ENCODE results near the gene CHCHD6.

The CHCHD6 gene

GRCh38 chr3:126894475-126894874 lies 190.4 kb downstream of the CHCHD6 start:
- Histone ChIP-seq H3K14ac (ENCODE audit: low read length) (no peak overlapping the region), H2BK120ac (ENCODE audit: low read depth, low read length) (no peak overlapping the region)

GRCh38 chr3:126895178-126896066 lies 191.4 kb downstream of the CHCHD6 start:
- Histone ChIP-seq H4K91ac (ENCODE audit: low read depth, low read length, poor library complexity) (no peak overlapping the region), H4K8ac (ENCODE audit: low read depth, low read length) (no peak overlapping the region), H2AFZ (ENCODE audit: low read length) (no peak overlapping the region), H3K4me2 (ENCODE audit: insufficient read depth, low read length, poor library complexity, severe bottlenecking) (no peak overlapping the region), H3K36me3 (replicated peaks in 1 of 2; ENCODE audit: control insufficient read depth in 2 of 2, insufficient read depth in 2 of 2, low read length in 2 of 2) (no peaks in the 10 kb centered on the region), H3K18ac (ENCODE audit: low read length) (no peak overlapping the region), H3K4ac (ENCODE audit: low read length) (no peak overlapping the region), H3K4me1 (ENCODE audit: control insufficient read depth in 2 of 2, insufficient read depth in 1 of 2, low read depth in 1 of 2, low read length in 2 of 2) (peaks cover 0 to 6% of the 10 kb centered on the region in 2 donors), H3K4me3 (ENCODE audit: low read length in 2 of 2) (no peak overlapping the region), H2BK12ac (ENCODE audit: low read length) (no peak overlapping the region), H3K23ac (ENCODE audit: low read depth, low read length, poor library complexity) (no peak overlapping the region), H3K9me3 (replicated peaks in 1 of 2; ENCODE audit: control insufficient read depth in 2 of 2, insufficient read depth in 1 of 2, low read depth in 1 of 2, low read length in 2 of 2) (no peaks in the 10 kb centered on the region), H3K27ac (replicated peaks; ENCODE audit: low read length) (no peak overlapping the region), H3K14ac (ENCODE audit: low read length) (no peak overlapping the region), H3K27me3 (ENCODE audit: control insufficient read depth in 3 of 3, insufficient read depth in 3 of 3, low read depth in 1 of 3, low read length in 3 of 3) (no peaks in the 10 kb centered on the region), H2BK5ac (ENCODE audit: low read length) (no peak overlapping the region), H3K9ac (ENCODE audit: low read depth, low read length, poor library complexity) (no peak overlapping the region), H3K79me1 (ENCODE audit: low read depth, low read length) (no peaks in the 10 kb centered on the region), H2BK120ac (ENCODE audit: low read depth, low read length) (no peak overlapping the region), H2BK15ac (ENCODE audit: low read length) (no peak overlapping the region), H2AK5ac (ENCODE audit: low read depth, low read length) (peak overlapping the region; percentile 18)
- DNase-seq (ENCODE audit: low spot score), result no peak
- WGBS, 2 donors (ENCODE audit: extremely low coverage in 2 of 2, insufficient read length in 2 of 2, insufficient replicate concordance in 1 of 2), result no CpG with 5 or more reads among the region's 7 CpGs

More at GRCh38 chr3:126894475-126894874, 190.4 kb downstream of the CHCHD6 start:
- H3K4ac ChIP-seq (ENCODE audit: low read length), result no peak overlapping the region
- H2BK15ac ChIP-seq (ENCODE audit: low read length), result no peak overlapping the region
- DNase-seq (ENCODE audit: low spot score), result no peak
- H2BK12ac ChIP-seq (ENCODE audit: low read length), result peak overlapping the region; percentile 27
- H2AK5ac ChIP-seq (ENCODE audit: low read depth, low read length), result no peak overlapping the region
- H3K9ac ChIP-seq (ENCODE audit: low read depth, low read length, poor library complexity), result no peak overlapping the region
- no peak overlapping the region for H3K27ac ChIP-seq (replicated peaks; ENCODE audit: low read length)
- H2BK5ac ChIP-seq (ENCODE audit: low read length), result no peak overlapping the region
- WGBS, 2 donors (ENCODE audit: extremely low coverage in 2 of 2, insufficient read length in 2 of 2, insufficient replicate concordance in 1 of 2), result no CpG with 5 or more reads among the region's 4 CpGs
- no peaks in the 10 kb centered on the region for H3K79me1 ChIP-seq (ENCODE audit: low read depth, low read length)
- H3K4me3 ChIP-seq (ENCODE audit: low read length in 2 of 2), result no peak overlapping the region
- H4K8ac ChIP-seq (ENCODE audit: low read depth, low read length), result peak overlapping the region; percentile 52
- peaks cover 0 to 6% of the 10 kb centered on the region in 2 donors for H3K4me1 ChIP-seq (ENCODE audit: control insufficient read depth in 2 of 2, insufficient read depth in 1 of 2, low read depth in 1 of 2, low read length in 2 of 2)
- H3K27me3 ChIP-seq (ENCODE audit: control insufficient read depth in 3 of 3, insufficient read depth in 3 of 3, low read depth in 1 of 3, low read length in 3 of 3), result no peaks in the 10 kb centered on the region
- H4K91ac ChIP-seq (ENCODE audit: low read depth, low read length, poor library complexity), result peak overlapping the region; percentile 61
- no peaks in the 10 kb centered on the region for H3K36me3 ChIP-seq (replicated peaks in 1 of 2; ENCODE audit: control insufficient read depth in 2 of 2, insufficient read depth in 2 of 2, low read length in 2 of 2)
- H3K9me3 ChIP-seq (replicated peaks in 1 of 2; ENCODE audit: control insufficient read depth in 2 of 2, insufficient read depth in 1 of 2, low read depth in 1 of 2, low read length in 2 of 2), result no peaks in the 10 kb centered on the region
- peak overlapping the region; percentile 17 for H3K23ac ChIP-seq (ENCODE audit: low read depth, low read length, poor library complexity)
- H2AFZ ChIP-seq (ENCODE audit: low read length), result no peak overlapping the region
- no peak overlapping the region for H3K4me2 ChIP-seq (ENCODE audit: insufficient read depth, low read length, poor library complexity, severe bottlenecking)
- peak overlapping the region; percentile 50 for H3K18ac ChIP-seq (ENCODE audit: low read length)

GRCh38 chr3:126896067-126896441 lies 192.0 kb downstream of the CHCHD6 start:
- Histone ChIP-seq H2BK120ac (ENCODE audit: low read depth, low read length) (no peak overlapping the region), H3K14ac (ENCODE audit: low read length) (no peak overlapping the region), H3K36me3 (replicated peaks in 1 of 2; ENCODE audit: control insufficient read depth in 2 of 2, insufficient read depth in 2 of 2, low read length in 2 of 2) (no peaks in the 10 kb centered on the region), H2BK5ac (ENCODE audit: low read length) (no peak overlapping the region), H3K27me3 (ENCODE audit: control insufficient read depth in 3 of 3, insufficient read depth in 3 of 3, low read depth in 1 of 3, low read length in 3 of 3) (no peaks in the 10 kb centered on the region), H3K4ac (ENCODE audit: low read length) (no peak overlapping the region), H2BK15ac (ENCODE audit: low read length) (no peak overlapping the region), H3K4me2 (ENCODE audit: insufficient read depth, low read length, poor library complexity, severe bottlenecking) (no peak overlapping the region), H2AFZ (ENCODE audit: low read length) (no peak overlapping the region), H3K4me3 (ENCODE audit: low read length in 2 of 2) (no peak overlapping the region), H3K23ac (ENCODE audit: low read depth, low read length, poor library complexity) (no peak overlapping the region), H2BK12ac (ENCODE audit: low read length) (no peak overlapping the region), H3K9me3 (replicated peaks in 1 of 2; ENCODE audit: control insufficient read depth in 2 of 2, insufficient read depth in 1 of 2, low read depth in 1 of 2, low read length in 2 of 2) (peaks cover 0 to 2% of the 10 kb centered on the region in 2 donors), H3K18ac (ENCODE audit: low read length) (no peak overlapping the region), H4K91ac (ENCODE audit: low read depth, low read length, poor library complexity) (no peak overlapping the region), H3K27ac (replicated peaks; ENCODE audit: low read length) (no peak overlapping the region), H3K79me1 (ENCODE audit: low read depth, low read length) (no peaks in the 10 kb centered on the region), H2AK5ac (ENCODE audit: low read depth, low read length) (peak overlapping the region; percentile 18), H3K4me1 (ENCODE audit: control insufficient read depth in 2 of 2, insufficient read depth in 1 of 2, low read depth in 1 of 2, low read length in 2 of 2) (peaks cover 0 to 6% of the 10 kb centered on the region in 2 donors), H3K9ac (ENCODE audit: low read depth, low read length, poor library complexity) (no peak overlapping the region), H4K8ac (ENCODE audit: low read depth, low read length) (no peak overlapping the region)
- no CpG with 5 or more reads among the region's 1 CpG for WGBS, 2 donors (ENCODE audit: extremely low coverage in 2 of 2, insufficient read length in 2 of 2, insufficient replicate concordance in 1 of 2)
- no peak for DNase-seq (ENCODE audit: low spot score)

GRCh38 chr3:126896968-126897367 lies 192.9 kb downstream of the CHCHD6 start:
- no peak overlapping the region for H3K23ac ChIP-seq (ENCODE audit: low read depth, low read length, poor library complexity)
- no peak overlapping the region for H3K4me2 ChIP-seq (ENCODE audit: insufficient read depth, low read length, poor library complexity, severe bottlenecking)
- no peak overlapping the region for H3K18ac ChIP-seq (ENCODE audit: low read length)
- H2BK5ac ChIP-seq (ENCODE audit: low read length), result no peak overlapping the region
- no CpG with 5 or more reads among the region's 6 CpGs for WGBS, 2 donors (ENCODE audit: extremely low coverage in 2 of 2, insufficient read length in 2 of 2, insufficient replicate concordance in 1 of 2)
- H3K4me1 ChIP-seq (ENCODE audit: control insufficient read depth in 2 of 2, insufficient read depth in 1 of 2, low read depth in 1 of 2, low read length in 2 of 2), result peaks cover 0 to 6% of the 10 kb centered on the region in 2 donors
- H3K27me3 ChIP-seq (ENCODE audit: control insufficient read depth in 3 of 3, insufficient read depth in 3 of 3, low read depth in 1 of 3, low read length in 3 of 3), result no peaks in the 10 kb centered on the region
- no peak overlapping the region for H2BK120ac ChIP-seq (ENCODE audit: low read depth, low read length)
- H2AFZ ChIP-seq (ENCODE audit: low read length), result no peak overlapping the region
- H2BK12ac ChIP-seq (ENCODE audit: low read length), result no peak overlapping the region
- H4K91ac ChIP-seq (ENCODE audit: low read depth, low read length, poor library complexity), result no peak overlapping the region
- no peak overlapping the region for H4K8ac ChIP-seq (ENCODE audit: low read depth, low read length)
- no peak overlapping the region for H3K27ac ChIP-seq (replicated peaks; ENCODE audit: low read length)
- no peak overlapping the region for H3K4ac ChIP-seq (ENCODE audit: low read length)
- no peak overlapping the region for H2AK5ac ChIP-seq (ENCODE audit: low read depth, low read length)
- no peak overlapping the region for H3K4me3 ChIP-seq (ENCODE audit: low read length in 2 of 2)
- H3K9ac ChIP-seq (ENCODE audit: low read depth, low read length, poor library complexity), result no peak overlapping the region
- no peak overlapping the region for H2BK15ac ChIP-seq (ENCODE audit: low read length)
- DNase-seq (ENCODE audit: low spot score), result no peak
- H3K36me3 ChIP-seq (replicated peaks in 1 of 2; ENCODE audit: control insufficient read depth in 2 of 2, insufficient read depth in 2 of 2, low read length in 2 of 2), result no peaks in the 10 kb centered on the region
- no peaks in the 10 kb centered on the region for H3K79me1 ChIP-seq (ENCODE audit: low read depth, low read length)
- peak overlapping the region; percentile 3 for H3K14ac ChIP-seq (ENCODE audit: low read length)
- H3K9me3 ChIP-seq (replicated peaks in 1 of 2; ENCODE audit: control insufficient read depth in 2 of 2, insufficient read depth in 1 of 2, low read depth in 1 of 2, low read length in 2 of 2), result peaks cover 0 to 2% of the 10 kb centered on the region in 2 donors
